ENCODE measurements around the gene DOCK4. TPM values are rescaled to one million over a fixed set of nuclear protein-coding genes. Genes with fewer than 3 reads are reported as not detected.

Gene DOCK4
- total RNA-seq, 1 experiment from 2014 or later: 4.9 TPM

DNA sequence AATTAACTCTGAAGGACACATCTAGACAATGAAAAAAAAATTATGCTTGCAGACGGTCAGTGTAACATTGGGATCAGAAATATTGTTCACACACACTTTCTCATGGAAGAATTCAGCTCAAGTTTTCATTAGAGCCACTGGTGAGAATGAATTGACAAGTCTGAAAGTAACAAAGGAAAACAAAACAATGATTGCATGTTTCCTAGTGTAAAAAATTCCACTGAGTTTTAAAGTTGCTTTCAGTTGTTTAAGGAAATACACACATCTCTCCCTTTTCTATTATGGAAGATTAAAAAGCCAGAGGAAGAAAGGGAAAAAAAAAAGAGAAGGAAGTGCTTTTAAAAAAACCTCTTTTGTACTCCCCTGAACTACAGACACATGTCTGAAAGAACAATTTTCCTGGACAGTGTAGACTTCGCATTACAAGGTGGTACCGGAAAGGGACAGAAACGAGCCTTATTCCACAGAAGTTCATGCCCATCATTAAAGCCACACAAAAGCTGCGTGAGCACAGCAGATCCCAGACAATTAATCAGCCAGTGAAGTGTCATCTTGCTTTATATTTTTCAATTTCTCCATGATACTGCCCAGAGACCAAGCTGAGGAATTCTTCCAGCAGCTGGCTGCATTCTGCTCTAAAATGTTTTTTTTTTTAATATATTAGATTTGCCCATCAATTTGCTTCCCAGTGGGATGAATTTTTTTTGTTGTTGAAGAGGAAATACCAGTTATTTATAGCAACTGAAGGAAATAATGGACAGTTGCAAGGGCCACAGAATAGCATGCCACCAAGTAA lies 294.8 kb downstream of the DOCK4 start:
- Histone ChIP-seq H3K79me1 (ENCODE audit: insufficient read depth, low read depth, low read length, poor library complexity, severe bottlenecking) (no peaks in the 10 kb centered on the region), H2BK15ac (ENCODE audit: low read depth, low read length) (no peak overlapping the region), H2BK12ac (ENCODE audit: insufficient read length, low read depth, low read length) (no peak overlapping the region), H3K9ac (ENCODE audit: extremely low read depth, insufficient read length, low read length) (no peak overlapping the region), H3K4me2 (ENCODE audit: insufficient read depth, insufficient read length, low read length) (no peak overlapping the region), H2AK5ac (ENCODE audit: insufficient read length, low read length) (no peak overlapping the region), H3K18ac (ENCODE audit: insufficient read length, low read depth, low read length) (no peak overlapping the region), H3K27me3 (ENCODE audit: insufficient read depth, low read length) (no peaks in the 10 kb centered on the region), H4K20me1 (ENCODE audit: control insufficient read depth, insufficient read depth, insufficient read length) (no peaks in the 10 kb centered on the region), H3K9me3 (ENCODE audit: control insufficient read depth, low read depth, low read length) (no peaks in the 10 kb centered on the region), H3K4ac (ENCODE audit: low read depth, low read length) (no peak overlapping the region), H2BK5ac (ENCODE audit: insufficient read length, low read length) (no peak overlapping the region), H2BK20ac (ENCODE audit: low read depth, low read length, poor library complexity, severe bottlenecking) (no peak overlapping the region), H3K14ac (ENCODE audit: insufficient read depth, low read length) (no peak overlapping the region), H3T11ph (ENCODE audit: low read length) (no peak overlapping the region), H3K23ac (ENCODE audit: insufficient read length, low read depth, low read length) (no peak overlapping the region), H3K56ac (ENCODE audit: insufficient read length, low read depth, low read length) (no peak overlapping the region), H3K4me1 (ENCODE audit: insufficient read depth, low read length) (no peaks in the 10 kb centered on the region), H4K8ac (replicated peaks; ENCODE audit: insufficient read length, low read depth, low read length) (no peak overlapping the region), H4K5ac (ENCODE audit: insufficient read length, low read depth, low read length) (no peak overlapping the region), H3K27ac (ENCODE audit: insufficient read length, low read depth, low read length) (no peak overlapping the region), H2BK120ac (ENCODE audit: low read depth, low read length, poor library complexity, severe bottlenecking) (no peak overlapping the region), H4K91ac (ENCODE audit: insufficient read length, low read depth, low read length) (no peak overlapping the region), H3K79me2 (ENCODE audit: insufficient read depth, low read length) (0 out of 2 replicates have a peak, but pooled peaks cover 1% of the 10 kb centered on the region), H3K23me2 (ENCODE audit: insufficient read length, low read depth, low read length, poor library complexity, severe bottlenecking) (no peaks in the 10 kb centered on the region), H2AFZ (ENCODE audit: low read length) (no peak overlapping the region)
- no peak for DNase-seq
- TF ChIP-seq, protein P1, sequence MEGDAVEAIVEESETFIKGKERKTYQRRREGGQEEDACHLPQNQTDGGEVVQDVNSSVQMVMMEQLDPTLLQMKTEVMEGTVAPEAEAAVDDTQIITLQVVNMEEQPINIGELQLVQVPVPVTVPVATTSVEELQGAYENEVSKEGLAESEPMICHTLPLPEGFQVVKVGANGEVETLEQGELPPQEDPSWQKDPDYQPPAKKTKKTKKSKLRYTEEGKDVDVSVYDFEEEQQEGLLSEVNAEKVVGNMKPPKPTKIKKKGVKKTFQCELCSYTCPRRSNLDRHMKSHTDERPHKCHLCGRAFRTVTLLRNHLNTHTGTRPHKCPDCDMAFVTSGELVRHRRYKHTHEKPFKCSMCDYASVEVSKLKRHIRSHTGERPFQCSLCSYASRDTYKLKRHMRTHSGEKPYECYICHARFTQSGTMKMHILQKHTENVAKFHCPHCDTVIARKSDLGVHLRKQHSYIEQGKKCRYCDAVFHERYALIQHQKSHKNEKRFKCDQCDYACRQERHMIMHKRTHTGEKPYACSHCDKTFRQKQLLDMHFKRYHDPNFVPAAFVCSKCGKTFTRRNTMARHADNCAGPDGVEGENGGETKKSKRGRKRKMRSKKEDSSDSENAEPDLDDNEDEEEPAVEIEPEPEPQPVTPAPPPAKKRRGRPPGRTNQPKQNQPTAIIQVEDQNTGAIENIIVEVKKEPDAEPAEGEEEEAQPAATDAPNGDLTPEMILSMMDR (conservative IDR thresholded peaks at IDR 0.05): no peak
- Mint-ChIP-seq H3K27ac (no peak overlapping the region), H3K36me3 (ENCODE audit: insufficient read depth in 1 of 3, low read depth in 3 of 3) (peaks cover 0 to 20% (median 3%) of the 10 kb centered on the region in 3 experiments; a peak in 5 of 7 replicates), H3K4me3 (no peak overlapping the region), H3K9me3 (no peaks in the 10 kb centered on the region; a peak in 2 of 5 replicates), H3K27me3 (ENCODE audit: low read depth) (no peaks in the 10 kb centered on the region), H3K4me1 (peaks cover 0 to 2% of the 10 kb centered on the region in 2 experiments; a peak in 1 of 4 replicates)
- WGBS (ENCODE audit: extremely low coverage, insufficient read length, low lambda C conversion rate): no CpG with 5 or more reads among the region's 5 CpGs
